Measurements from ENCODE around the gene ZNF367.

DNA sequence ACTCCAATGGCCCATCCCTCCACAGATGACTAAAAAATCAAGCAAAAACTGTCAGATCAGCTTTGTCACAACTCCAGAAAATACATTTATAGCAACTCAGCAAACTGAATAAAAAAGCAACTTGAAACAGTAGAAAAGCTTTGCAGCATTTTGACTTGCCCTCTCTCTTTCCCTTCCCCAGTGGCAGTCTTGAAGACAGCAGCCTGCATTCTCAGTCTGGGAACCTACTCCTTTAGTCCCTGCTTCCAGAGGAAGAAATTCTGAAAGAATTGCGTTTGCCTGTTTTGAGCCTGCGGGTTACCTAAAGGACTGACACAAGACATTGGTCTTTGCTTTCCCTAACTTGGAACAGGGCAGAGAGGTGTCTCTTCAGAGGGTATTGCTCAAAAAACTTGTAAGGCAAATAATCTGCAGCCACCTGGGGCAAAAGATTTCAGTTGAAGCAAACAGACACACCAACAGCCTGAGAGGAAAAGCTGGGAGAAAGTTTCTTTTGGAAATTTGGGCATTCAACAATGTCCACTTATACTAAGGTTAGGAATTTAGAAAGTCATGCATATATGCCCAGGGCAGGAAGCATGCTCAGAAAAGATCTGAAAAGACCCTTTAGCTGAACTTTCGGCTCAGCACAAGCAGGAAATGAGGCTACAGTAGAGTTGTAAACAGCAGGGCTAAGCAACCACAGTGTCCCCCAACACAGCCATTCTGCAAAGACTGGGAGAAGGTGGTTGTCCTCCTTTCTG, 19.4 kb downstream of the ZNF367 start:
- TF ChIP-seq, protein P1, sequence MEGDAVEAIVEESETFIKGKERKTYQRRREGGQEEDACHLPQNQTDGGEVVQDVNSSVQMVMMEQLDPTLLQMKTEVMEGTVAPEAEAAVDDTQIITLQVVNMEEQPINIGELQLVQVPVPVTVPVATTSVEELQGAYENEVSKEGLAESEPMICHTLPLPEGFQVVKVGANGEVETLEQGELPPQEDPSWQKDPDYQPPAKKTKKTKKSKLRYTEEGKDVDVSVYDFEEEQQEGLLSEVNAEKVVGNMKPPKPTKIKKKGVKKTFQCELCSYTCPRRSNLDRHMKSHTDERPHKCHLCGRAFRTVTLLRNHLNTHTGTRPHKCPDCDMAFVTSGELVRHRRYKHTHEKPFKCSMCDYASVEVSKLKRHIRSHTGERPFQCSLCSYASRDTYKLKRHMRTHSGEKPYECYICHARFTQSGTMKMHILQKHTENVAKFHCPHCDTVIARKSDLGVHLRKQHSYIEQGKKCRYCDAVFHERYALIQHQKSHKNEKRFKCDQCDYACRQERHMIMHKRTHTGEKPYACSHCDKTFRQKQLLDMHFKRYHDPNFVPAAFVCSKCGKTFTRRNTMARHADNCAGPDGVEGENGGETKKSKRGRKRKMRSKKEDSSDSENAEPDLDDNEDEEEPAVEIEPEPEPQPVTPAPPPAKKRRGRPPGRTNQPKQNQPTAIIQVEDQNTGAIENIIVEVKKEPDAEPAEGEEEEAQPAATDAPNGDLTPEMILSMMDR (IDR thresholded peaks at IDR 0.05): no peak
- no peak for TF ChIP-seq EZH2 (IDR thresholded peaks at IDR 0.05)
- TF ChIP-seq EZH2phosphoT487 (IDR thresholded peaks at IDR 0.05): no peak
